PC-9 (cell line): ENCODE results near the gene ZC2HC1B. TPM values are rescaled to one million over a fixed set of nuclear protein-coding genes. Genes with fewer than 3 reads are reported as not detected.

Source experiments
- BruUV-seq: library from RNA; stranded (reverse); fragments of 400-500 nt; replicated peaks from 2 replicates; lab custom pipeline; 2021; lab: Mats Ljungman, UMichigan
- CTCF ChIA-PET: fragments of 300-600 bp; sonication (Branson Sonifier 250); formaldehyde crosslinking; loops from one replicate; lab custom pipeline; 2022; ENCODE audit warnings: antibody characterized with exemption; lab: Charles Lee
- POLR2A ChIA-PET: fragments of 300-600 bp; sonication (Branson Sonifier 250); formaldehyde crosslinking; loops from one replicate; lab custom pipeline; 2022; ENCODE audit warnings: antibody characterized with exemption; ENCODE audit not compliant: unreplicated experiment; lab: Charles Lee
- DNase-seq, 2 experiments: peaks; one replicate each; pipeline versions ENCODE4 v3.0.0 to v3.0.0-alpha.2; 2015 to 2022; ENCODE audit warnings: mixed read lengths in 1 of 2
- H2AFZ ChIP-seq: fragments of 200-600 bp; sonication (generic); 2 replicates; pipeline ENCODE4 v1.8.1; 2017; ENCODE audit warnings: antibody characterized with exemption
- H3F3A ChIP-seq: fragments of 200-600 bp; sonication (generic); 2 replicates; pipeline ENCODE4 v1.8.1; 2017; ENCODE audit warnings: antibody characterized with exemption, mild to moderate bottlenecking, low read depth; ENCODE audit not compliant: insufficient read depth
- H3K27ac ChIP-seq: fragments of 200-600 bp; sonication (generic); 2 replicates; pipeline ENCODE4 v1.6.1; 2016; ENCODE audit warnings: mixed run types
- H3K27me3 ChIP-seq: fragments of 200-600 bp; sonication (generic); 2 replicates; pipeline ENCODE4 v1.6.1; 2016; ENCODE audit warnings: low read depth, mixed run types; ENCODE audit not compliant: insufficient read depth
- H3K36me3 ChIP-seq: fragments of 200-600 bp; sonication (generic); 2 replicates; pipeline ENCODE4 v1.6.1; 2016; ENCODE audit warnings: low read depth, mixed run types
- H3K4me1 ChIP-seq: fragments of 200-600 bp; sonication (generic); replicated peaks from 2 replicates; pipeline ENCODE4 v1.6.1; 2016; ENCODE audit warnings: mixed run types; ENCODE audit not compliant: insufficient read depth
- H3K4me2 ChIP-seq: fragments of 200-600 bp; sonication (generic); 2 replicates; pipeline ENCODE4 v1.6.1; 2017; ENCODE audit warnings: mixed run types
- H3K4me3 ChIP-seq: fragments of 200-600 bp; sonication (generic); 2 replicates; pipeline ENCODE4 v1.6.1; 2016; ENCODE audit warnings: mixed run types
- H3K79me2 ChIP-seq: fragments of 200-600 bp; sonication (generic); 2 replicates; pipeline ENCODE4 v1.6.1; 2017; ENCODE audit warnings: low read depth, mixed run types
- H3K9me2 ChIP-seq: fragments of 200-600 bp; sonication (generic); 2 replicates; pipeline ENCODE4 v1.8.1; 2017; ENCODE audit warnings: mild to moderate bottlenecking; ENCODE audit not compliant: insufficient read depth
- H3K9me3 ChIP-seq: fragments of 200-600 bp; sonication (generic); 2 replicates; pipeline ENCODE4 v1.8.1; 2016; ENCODE audit warnings: low read depth; ENCODE audit not compliant: insufficient read depth
- H4K20me1 ChIP-seq: fragments of 200-600 bp; sonication (generic); 2 replicates; pipeline ENCODE4 v1.8.1; 2017; ENCODE audit not compliant: insufficient read depth
- CTCF ChIP-seq: fragments of 200-600 bp; sonication (generic); conservative IDR thresholded peaks from 2 replicates; pipeline ENCODE4 v1.6.1; 2017; ENCODE audit warnings: mixed run types, antibody characterized with exemption, mild to moderate bottlenecking, moderate library complexity
- EZH2 ChIP-seq: fragments of 200-600 bp; sonication (generic); IDR thresholded peaks from 2 replicates; pipeline ENCODE4 v1.8.0; 2017; ENCODE audit warnings: antibody characterized with exemption, low read depth
- intact Hi-C: fragments of 100-400 bp; cut with micrococcal nuclease; formaldehyde crosslinking; loops from one replicate; pipeline ENCODE4 v1.10.0; 2022; ENCODE audit not compliant: unreplicated experiment
- total RNA-seq: library from RNA; stranded (reverse); gene quantifications from 2 replicates; pipeline ENCODE4 v1.2.3, GENCODE V29; 2021

ZC2HC1B gene
- total RNA-seq, 1 experiment from 2014 or later, result not detected

- H3F3A ChIP-seq, result no peaks in the 10 kb centered on the region
- intact Hi-C loops, result no loop called here
- BruUV-seq, result no TSS peak
- no peaks in the 10 kb centered on the region for H3K9me3 ChIP-seq
- no peaks in the 10 kb centered on the region for H3K4me1 ChIP-seq
- H3K27me3 ChIP-seq, result no peaks in the 10 kb centered on the region
- no peak overlapping the region for H3K27ac ChIP-seq
- no peaks in the 10 kb centered on the region for H3K79me2 ChIP-seq
- TF ChIP-seq CTCF (no peak), EZH2 (no peak)
- no peak overlapping the region for H3K4me2 ChIP-seq
- no peak overlapping the region for H3K4me3 ChIP-seq
- ChIA-PET CTCF (no interaction called here), POLR2A (no interaction called here)
- DNase-seq, result no peak
- no peak overlapping the region for H2AFZ ChIP-seq
- no peaks in the 10 kb centered on the region for H3K36me3 ChIP-seq
- H4K20me1 ChIP-seq, result no peaks in the 10 kb centered on the region
- no peaks in the 10 kb centered on the region for H3K9me2 ChIP-seq
These were observed 120.4 kb downstream of the ZC2HC1B start for GRCh38 chr6:143984666-143985065.

GRCh38 chr6:143986463-143987065 is 122.3 kb downstream of the ZC2HC1B start:
- CTCF ChIA-PET, result no interaction called here

More at GRCh38 chr6:143986463-143987065, 122.3 kb downstream of the ZC2HC1B start:
- Histone ChIP-seq H3K4me3 (no peak overlapping the region), H4K20me1 (no peaks in the 10 kb centered on the region), H3K4me1 (no peaks in the 10 kb centered on the region), H3K79me2 (no peaks in the 10 kb centered on the region), H3K9me3 (no peaks in the 10 kb centered on the region), H3K36me3 (no peaks in the 10 kb centered on the region), H3K9me2 (no peaks in the 10 kb centered on the region), H3K27ac (no peak overlapping the region), H2AFZ (no peak overlapping the region), H3K4me2 (no peak overlapping the region), H3K27me3 (no peaks in the 10 kb centered on the region), H3F3A (no peaks in the 10 kb centered on the region)
- BruUV-seq, result no TSS peak
- TF ChIP-seq EZH2, result no peak
- no peak for DNase-seq
- intact Hi-C loops, result no loop called here
- POLR2A ChIA-PET, result interaction anchor here (0.6 kb wide), 1 partner anchor 648 kb away, joined by 3 read pairs; no protein-coding TSS in a partner anchor

Other genes with a start within 250 kb of the ZC2HC1B start
- gene PHACTR2, start 186.5 kb upstream of the ZC2HC1B start, total RNA-seq, result 32.8 and 39.8 TPM in 2 replicates
- gene LTV1, start 21.1 kb upstream of the ZC2HC1B start, total RNA-seq, result 15.4 and 18.3 TPM in 2 replicates
- 7.8 and 8.3 TPM in 2 replicates for gene PLAGL1, start 143.8 kb downstream of the ZC2HC1B start, total RNA-seq
- 125 and 127 TPM in 2 replicates for gene SF3B5, start 231.1 kb downstream of the ZC2HC1B start, total RNA-seq